HG03196 (cell line): ENCODE results near the gene MRPL38.

Experiments
- ATAC-seq: cut with Tn5 transposase; IDR thresholded peaks from one replicate; pipeline ENCODE4 v1.9.1; 2021; ENCODE audit not compliant: unreplicated experiment

Gene MRPL38

GRCh38 chr17:75920045-75920560 lies 15.4 kb upstream of the MRPL38 start:
- ATAC-seq = no peak

DNA sequence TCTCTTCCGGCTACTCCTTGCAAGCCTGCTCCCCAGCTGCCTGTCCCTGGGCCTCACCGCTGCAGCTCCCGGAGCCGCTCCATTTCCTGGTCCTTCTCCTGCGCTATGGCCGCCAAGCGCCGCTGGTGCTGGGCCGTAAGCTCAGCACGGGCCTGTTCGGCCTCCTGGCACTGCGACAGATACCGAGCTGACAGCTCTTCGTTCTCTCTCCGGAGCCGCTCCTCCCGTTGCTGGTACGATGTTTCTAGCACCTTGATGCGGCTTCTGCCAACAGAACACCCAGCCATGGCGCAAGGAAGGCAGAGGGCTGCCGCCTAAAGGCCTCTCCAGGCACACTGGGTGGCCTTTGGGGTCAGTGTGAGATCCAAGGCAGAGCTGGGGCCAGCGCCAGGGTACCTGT lies 14.9 kb upstream of the MRPL38 start:
- no peak for ATAC-seq

DNA sequence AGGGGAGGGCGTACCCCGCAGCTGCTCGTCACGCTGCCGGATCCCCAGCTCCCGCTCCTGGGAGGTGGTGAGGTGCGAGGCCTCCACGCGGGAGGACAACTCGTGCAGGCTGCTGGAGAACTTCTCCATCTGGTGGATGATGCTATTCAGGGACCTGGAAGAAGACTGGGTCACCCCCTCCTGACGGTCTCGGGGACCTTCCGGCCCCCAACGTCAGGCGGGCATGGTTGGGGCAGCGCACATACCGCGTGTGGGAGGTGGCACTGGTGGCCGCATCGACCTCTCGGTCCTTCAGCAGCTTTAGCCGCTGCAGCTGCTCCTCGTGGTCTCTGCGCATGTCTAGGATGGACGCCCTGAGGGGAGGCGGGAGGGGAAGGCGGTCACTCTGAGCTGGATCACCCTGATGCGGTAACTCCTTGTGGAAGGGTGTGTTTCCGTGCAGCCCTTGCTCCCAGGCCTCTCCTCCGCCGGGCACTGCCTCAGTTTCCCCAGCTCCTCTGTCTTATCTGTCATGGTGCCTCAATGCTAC lies 13.3 kb upstream of the MRPL38 start:
- no peak for ATAC-seq

- no peak for ATAC-seq
These were observed 12.6 kb upstream of the MRPL38 start for GRCh38 chr17:75917141-75917916.

DNA sequence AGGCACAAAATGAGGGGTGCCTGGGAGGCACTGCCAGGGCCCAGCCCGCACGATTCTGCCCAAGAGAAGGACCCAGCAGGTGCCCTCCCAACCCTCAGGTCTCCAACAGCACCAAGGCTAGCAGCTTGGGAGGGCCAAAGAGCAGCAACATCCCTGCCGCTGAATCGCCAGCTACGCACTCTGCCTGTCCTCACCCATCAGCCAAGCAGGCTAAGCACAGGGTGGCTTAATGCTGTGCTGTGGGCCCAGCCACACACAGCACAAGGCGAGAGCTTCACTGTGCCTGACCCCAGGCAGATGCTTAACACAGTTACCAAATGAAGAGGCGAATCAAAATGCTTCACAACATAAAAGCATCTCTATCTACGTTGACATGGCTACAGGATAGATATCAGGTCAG lies 10.6 kb upstream of the MRPL38 start:
- no peak for ATAC-seq

DNA sequence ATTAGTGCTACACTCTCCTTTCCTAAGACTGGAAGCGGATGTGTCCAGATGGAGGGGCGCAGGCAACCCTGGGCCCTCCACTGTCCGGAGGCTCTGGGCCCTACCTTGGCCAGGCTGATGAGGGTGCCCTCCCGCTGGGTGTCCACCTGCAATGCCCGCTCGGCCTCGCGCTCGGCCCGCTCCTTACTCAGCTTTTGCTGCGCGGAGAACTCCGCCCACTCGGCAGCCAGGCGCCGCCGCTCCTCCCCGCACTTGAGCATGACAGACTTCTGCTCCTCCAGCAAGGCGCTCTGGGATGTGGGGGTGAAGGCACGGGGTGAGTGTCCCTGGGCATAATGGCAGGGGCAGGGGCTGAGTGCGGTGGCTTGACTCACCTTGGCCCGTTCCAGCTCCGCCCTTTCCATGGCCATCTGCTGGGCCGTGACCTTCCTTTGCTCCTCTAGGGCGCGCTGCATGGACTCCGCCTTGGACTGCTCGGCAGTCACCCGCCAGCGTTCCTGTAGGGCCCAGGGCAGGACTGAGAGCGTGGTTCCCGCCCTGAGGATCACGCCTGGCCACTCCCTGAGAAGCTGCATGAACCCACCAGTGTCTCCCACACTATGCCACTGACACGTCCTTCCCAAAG lies 10.1 kb upstream of the MRPL38 start:
- ATAC-seq = no peak

DNA sequence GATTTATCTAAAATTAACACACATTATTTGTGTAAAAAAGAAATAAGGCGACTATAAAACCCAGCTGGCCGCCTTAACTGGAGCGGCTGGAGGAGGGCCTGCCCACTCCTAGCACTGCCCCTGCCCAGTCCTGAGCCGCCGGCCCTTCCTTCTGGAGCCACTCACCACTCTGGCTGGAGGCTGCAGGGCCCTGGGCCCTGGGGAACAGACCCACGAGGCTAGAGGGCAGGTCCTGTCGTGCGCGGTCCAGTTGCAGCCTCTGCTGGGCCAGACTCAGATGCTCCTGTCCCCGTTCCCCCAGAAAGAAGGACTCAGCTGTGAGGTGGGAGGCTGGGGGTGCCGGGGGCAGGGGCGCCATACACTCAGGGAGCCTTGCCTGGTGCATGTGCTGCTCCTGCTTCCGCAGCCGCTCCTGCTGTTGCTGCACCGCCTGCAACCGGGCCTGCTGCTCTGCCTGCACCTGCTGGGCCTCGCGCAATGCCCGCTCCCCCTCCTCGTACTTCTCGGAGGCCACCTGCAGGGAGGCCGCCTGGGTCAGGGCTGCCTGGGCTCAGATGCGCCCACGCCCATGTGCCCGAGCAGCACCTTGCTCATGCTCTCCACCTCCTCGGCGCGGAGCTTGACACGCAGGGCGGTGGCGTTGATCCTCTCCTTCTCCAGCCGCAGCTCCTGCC lies 9.0 kb upstream of the MRPL38 start:
- ATAC-seq = no peak

- ATAC-seq = no peak
These were observed 6.0 kb upstream of the MRPL38 start for GRCh38 chr17:75910699-75911098.

DNA sequence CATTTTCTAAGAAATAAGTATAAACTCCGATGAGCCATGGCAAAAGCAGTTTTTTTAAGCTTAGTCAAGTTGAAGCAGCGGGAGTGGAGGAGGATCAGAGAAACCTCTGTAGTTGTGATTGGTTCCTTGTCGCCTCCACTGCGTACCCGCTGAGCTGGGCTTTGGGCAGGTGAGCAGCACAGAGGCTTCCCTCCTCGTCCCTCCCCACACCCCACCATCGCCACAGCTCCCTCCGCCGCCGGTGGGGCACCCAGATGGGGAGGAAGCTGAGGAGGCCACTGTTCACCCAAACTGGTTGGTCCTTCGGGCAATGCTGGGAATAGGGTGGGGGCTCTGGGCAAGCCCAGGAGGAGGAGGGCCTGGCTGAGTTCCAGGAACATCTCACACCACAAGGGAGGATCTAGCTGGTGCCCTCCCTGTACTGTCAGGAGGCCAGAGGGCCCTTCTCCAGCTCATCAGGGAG lies 5.2 kb upstream of the MRPL38 start:
- ATAC-seq = no peak

- ATAC-seq = no peak
These were observed 4.5 kb upstream of the MRPL38 start for GRCh38 chr17:75909051-75909811.

- ATAC-seq = no peak
These were observed 3.5 kb upstream of the MRPL38 start for GRCh38 chr17:75908201-75908600.

GRCh38 chr17:75906143-75906884 lies 1.6 kb upstream of the MRPL38 start:
- no peak for ATAC-seq

GRCh38 chr17:75902406-75902805 lies 2.3 kb downstream of the MRPL38 start:
- ATAC-seq = no peak

GRCh38 chr17:75901727-75902126 lies 3.0 kb downstream of the MRPL38 start:
- ATAC-seq = no peak

GRCh38 chr17:75900691-75901533 lies 3.8 kb downstream of the MRPL38 start:
- no peak for ATAC-seq

GRCh38 chr17:75899767-75900468 lies 4.8 kb downstream of the MRPL38 start:
- no peak for ATAC-seq

DNA sequence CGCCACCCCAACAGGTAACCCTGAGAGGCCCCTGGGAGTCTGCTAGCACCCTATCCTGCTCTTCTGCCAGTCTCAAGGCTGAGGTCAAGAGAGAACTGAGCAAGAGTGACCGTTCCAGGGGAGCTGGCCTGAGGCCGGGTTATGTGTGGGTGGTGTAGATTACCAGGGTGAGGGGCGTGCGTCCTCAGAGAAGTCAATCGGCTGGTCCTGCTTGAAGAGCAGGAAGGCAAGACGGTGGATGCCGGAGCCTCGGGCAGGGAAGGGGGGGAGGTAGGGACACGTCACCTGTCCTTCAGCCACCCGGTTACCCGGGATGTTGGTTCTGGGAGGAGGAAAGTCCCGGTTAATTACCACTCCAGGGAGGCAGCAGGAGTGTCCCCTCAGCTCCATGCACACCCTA lies 5.3 kb downstream of the MRPL38 start:
- ATAC-seq = no peak

DNA sequence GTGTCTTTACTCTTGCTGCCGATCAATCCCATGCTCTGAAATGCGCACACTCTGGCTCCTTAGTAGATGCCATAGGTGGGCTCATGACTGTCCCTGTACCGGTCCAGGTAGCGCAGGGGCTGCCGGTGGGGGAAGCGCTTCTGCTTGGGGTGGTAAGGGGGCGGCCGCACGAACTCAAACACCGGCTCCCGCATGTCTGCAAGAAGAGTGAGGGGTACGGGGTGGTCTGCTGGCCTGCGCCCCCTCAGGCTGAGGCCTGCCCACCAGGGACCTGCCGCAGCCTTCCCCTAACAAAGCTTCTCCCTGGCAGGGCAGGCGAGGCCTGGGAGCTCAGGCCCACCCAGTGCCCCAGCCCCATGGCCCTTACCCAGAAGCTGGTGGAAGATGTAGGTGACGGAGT lies 5.9 kb downstream of the MRPL38 start:
- no peak for ATAC-seq

DNA sequence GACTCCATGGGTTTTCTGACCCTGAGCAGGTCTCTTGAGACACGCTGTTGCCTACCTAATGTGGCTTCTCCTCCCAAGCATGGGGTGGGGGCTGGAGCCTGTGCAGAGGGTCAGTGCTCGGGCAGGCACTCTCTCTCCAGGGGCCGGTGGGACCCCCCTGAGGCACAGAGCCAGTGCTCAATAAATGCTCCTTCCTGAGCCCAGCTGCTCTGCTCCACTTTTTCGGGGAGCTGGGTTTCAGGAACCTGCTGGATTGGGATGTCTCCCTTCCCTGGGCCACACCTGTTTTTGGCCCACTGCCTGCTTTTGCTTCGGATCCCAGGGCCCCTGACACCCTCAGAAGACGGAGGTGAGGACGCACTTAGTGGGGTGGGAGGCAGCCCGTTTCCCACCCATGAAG lies 6.6 kb downstream of the MRPL38 start:
- ATAC-seq = no peak
